Cerebellar nuclear complex (tissue), 1 donor: ENCODE results near the gene STX17.
"Not testable (repeated sequence)": the region's sequence is repeated elsewhere in the genome, so short reads cannot be mapped to it uniquely, and the experiment has no call there.

Source experiments
- DNase-seq, 2 experiments: peaks; one replicate each; lab custom pipeline; 2025; lab: John Stamatoyannopoulos, UW

STX17 gene

GRCh38 chr9:99971410-99971809 is 65.0 kb downstream of the STX17 start:
- DNase-seq: no peak

- DNase-seq: no peak
Observed at GRCh38 chr9:99973455-99973854, 67.0 kb downstream of the STX17 start.

GRCh38 chr9:99977033-99977792 is 70.8 kb downstream of the STX17 start:
- DNase-seq: no peak

GRCh38 chr9:99978221-99978620 is 71.8 kb downstream of the STX17 start:
- DNase-seq: no peak

- DNase-seq: no peak
Observed at GRCh38 chr9:99980598-99980997, 74.1 kb downstream of the STX17 start.

- no peak for DNase-seq
Observed at GRCh38 chr9:99986642-99987041, 80.2 kb downstream of the STX17 start.

- not testable (repeated sequence) for DNase-seq
Observed at GRCh38 chr9:99990508-99990907, 84.1 kb downstream of the STX17 start.

- DNase-seq: no peak
Observed at GRCh38 chr9:99998266-99998665, 91.8 kb downstream of the STX17 start.

- DNase-seq: no peak
Observed at GRCh38 chr9:99998866-99999265, 92.4 kb downstream of the STX17 start.

GRCh38 chr9:99999797-100000196 is 93.3 kb downstream of the STX17 start:
- no peak for DNase-seq

GRCh38 chr9:100011062-100011681 is 104.7 kb downstream of the STX17 start:
- DNase-seq: no peak

- DNase-seq: no peak
Observed at GRCh38 chr9:100012279-100012678, 105.8 kb downstream of the STX17 start.

- no peak for DNase-seq
Observed at GRCh38 chr9:100013573-100013972, 107.1 kb downstream of the STX17 start.

GRCh38 chr9:100014846-100015245 is 108.4 kb downstream of the STX17 start:
- no peak for DNase-seq

GRCh38 chr9:100019541-100019940 is 113.1 kb downstream of the STX17 start:
- no peak for DNase-seq
